Measurements from ENCODE around the gene USP32.
"Not testable (repeated sequence)": the region's sequence is repeated elsewhere in the genome, so short reads cannot be mapped to it uniquely, and the experiment has no call there.

The USP32 gene

GRCh38 chr17:60333072-60333471, 58.9 kb downstream of the USP32 start:
- not testable (repeated sequence) for H4K8ac ChIP-seq (ENCODE audit: low read length); DNase-seq; H2AFZ ChIP-seq (ENCODE audit: low read depth, low read length); H2AK5ac ChIP-seq (ENCODE audit: low read length, severe bottlenecking); H3K4me1 ChIP-seq (ENCODE audit: control insufficient read depth, insufficient read depth, low read depth, low read length); H3K9me3 ChIP-seq (ENCODE audit: control insufficient read depth, low read length); H3K4me3 ChIP-seq (ENCODE audit: insufficient read depth in 1 of 2, low read depth in 1 of 2, low read length in 2 of 2); H3K27me3 ChIP-seq (ENCODE audit: control insufficient read depth in 1 of 2, insufficient read depth in 1 of 2, low read length in 2 of 2); H2BK12ac ChIP-seq (ENCODE audit: low read length in 2 of 2); H3K9ac ChIP-seq (ENCODE audit: low read length); H3K4me2 ChIP-seq (ENCODE audit: low read length, poor library complexity, severe bottlenecking); H3K14ac ChIP-seq (ENCODE audit: low read length in 2 of 2); H3K23ac ChIP-seq (ENCODE audit: low read length in 2 of 2); H4K91ac ChIP-seq (ENCODE audit: low read length); H2BK15ac ChIP-seq (ENCODE audit: low read depth, poor library complexity, severe bottlenecking); H2BK5ac ChIP-seq (ENCODE audit: low read depth, low read length, poor library complexity, severe bottlenecking); H2BK120ac ChIP-seq (ENCODE audit: low read depth, low read length); H3K4ac ChIP-seq (ENCODE audit: low read depth in 1 of 2, low read length in 2 of 2); H3K27ac ChIP-seq (ENCODE audit: low read length, poor library complexity, severe bottlenecking); H3K18ac ChIP-seq (ENCODE audit: low read depth in 1 of 2, low read length in 2 of 2)
- peaks cover 8 to 28% of the 10 kb centered on the region in 2 experiments for H3K36me3 ChIP-seq (ENCODE audit: control insufficient read depth in 1 of 2, insufficient read depth in 2 of 2, low read depth in 1 of 2, low read length in 2 of 2)
- H3K79me1 ChIP-seq (replicated peaks; ENCODE audit: low read length, poor library complexity, severe bottlenecking) = peaks cover 24% of the 10 kb centered on the region
- 100% methylated on average over 2 of the region's 2 CpGs for WGBS

GRCh38 chr17:60332574-60332973, 59.4 kb downstream of the USP32 start:
- no peaks in the 10 kb centered on the region for H3K27me3 ChIP-seq (ENCODE audit: control insufficient read depth in 1 of 2, insufficient read depth in 1 of 2, low read length in 2 of 2)
- no peak overlapping the region for H2BK5ac ChIP-seq (ENCODE audit: low read depth, low read length, poor library complexity, severe bottlenecking)
- no peak overlapping the region for H4K91ac ChIP-seq (ENCODE audit: low read length)
- peaks cover 4% of the 10 kb centered on the region for H3K4me1 ChIP-seq (ENCODE audit: control insufficient read depth, insufficient read depth, low read depth, low read length)
- no peak overlapping the region for H3K27ac ChIP-seq (ENCODE audit: low read length, poor library complexity, severe bottlenecking)
- DNase-seq = no peak
- H3K14ac ChIP-seq (ENCODE audit: low read length in 2 of 2) = no peak overlapping the region
- no peak overlapping the region for H3K4ac ChIP-seq (ENCODE audit: low read depth in 1 of 2, low read length in 2 of 2)
- H3K18ac ChIP-seq (ENCODE audit: low read depth in 1 of 2, low read length in 2 of 2) = no peak overlapping the region
- peaks cover 26% of the 10 kb centered on the region for H3K79me1 ChIP-seq (replicated peaks; ENCODE audit: low read length, poor library complexity, severe bottlenecking)
- WGBS = 92% methylated on average over 1 of the region's 2 CpGs
- H2BK12ac ChIP-seq (ENCODE audit: low read length in 2 of 2) = no peak overlapping the region
- H2BK120ac ChIP-seq (ENCODE audit: low read depth, low read length) = no peak overlapping the region
- no peak overlapping the region for H2BK15ac ChIP-seq (ENCODE audit: low read depth, poor library complexity, severe bottlenecking)
- no peak overlapping the region for H4K8ac ChIP-seq (ENCODE audit: low read length)
- H3K9me3 ChIP-seq (ENCODE audit: control insufficient read depth, low read length) = no peaks in the 10 kb centered on the region
- no peak overlapping the region for H3K9ac ChIP-seq (ENCODE audit: low read length)
- H3K4me3 ChIP-seq (ENCODE audit: insufficient read depth in 1 of 2, low read depth in 1 of 2, low read length in 2 of 2) = no peak overlapping the region
- H3K4me2 ChIP-seq (ENCODE audit: low read length, poor library complexity, severe bottlenecking) = no peak overlapping the region
- no peak overlapping the region for H2AK5ac ChIP-seq (ENCODE audit: low read length, severe bottlenecking)
- H3K23ac ChIP-seq (ENCODE audit: low read length in 2 of 2) = no peak overlapping the region
- peaks cover 13 to 29% of the 10 kb centered on the region in 2 experiments for H3K36me3 ChIP-seq (ENCODE audit: control insufficient read depth in 1 of 2, insufficient read depth in 2 of 2, low read depth in 1 of 2, low read length in 2 of 2)
- H2AFZ ChIP-seq (ENCODE audit: low read depth, low read length) = no peak overlapping the region

- H3K18ac ChIP-seq (ENCODE audit: low read depth in 1 of 2, low read length in 2 of 2) = no peak overlapping the region
Measured at GRCh38 chr17:60330731-60331130, 61.2 kb downstream of the USP32 start.

GRCh38 chr17:60328679-60329078, 63.3 kb downstream of the USP32 start:
- Histone ChIP-seq H3K18ac (ENCODE audit: low read depth in 1 of 2, low read length in 2 of 2) (peak overlapping the region; percentile 4 to 9), H3K9me3 (ENCODE audit: control insufficient read depth, low read length) (no peaks in the 10 kb centered on the region), H2BK15ac (ENCODE audit: low read depth, poor library complexity, severe bottlenecking) (no peak overlapping the region), H3K4me3 (ENCODE audit: insufficient read depth in 1 of 2, low read depth in 1 of 2, low read length in 2 of 2) (peak overlapping the region in 1 of 2 experiments; percentile 20), H2AK5ac (ENCODE audit: low read length, severe bottlenecking) (no peak overlapping the region), H2BK120ac (ENCODE audit: low read depth, low read length) (no peak overlapping the region), H2BK12ac (ENCODE audit: low read length in 2 of 2) (no peak overlapping the region), H2BK5ac (ENCODE audit: low read depth, low read length, poor library complexity, severe bottlenecking) (no peak overlapping the region), H4K91ac (ENCODE audit: low read length) (peak overlapping the region; percentile 90), H3K79me1 (replicated peaks; ENCODE audit: low read length, poor library complexity, severe bottlenecking) (peaks cover 32% of the 10 kb centered on the region), H3K27ac (ENCODE audit: low read length, poor library complexity, severe bottlenecking) (no peak overlapping the region), H3K9ac (ENCODE audit: low read length) (no peak overlapping the region), H3K4me2 (ENCODE audit: low read length, poor library complexity, severe bottlenecking) (no peak overlapping the region), H3K4ac (ENCODE audit: low read depth in 1 of 2, low read length in 2 of 2) (no peak overlapping the region), H3K27me3 (ENCODE audit: control insufficient read depth in 1 of 2, insufficient read depth in 1 of 2, low read length in 2 of 2) (no peaks in the 10 kb centered on the region), H3K4me1 (ENCODE audit: control insufficient read depth, insufficient read depth, low read depth, low read length) (peaks cover 4% of the 10 kb centered on the region), H3K14ac (ENCODE audit: low read length in 2 of 2) (peak overlapping the region in 1 of 2 experiments; percentile 44), H2AFZ (ENCODE audit: low read depth, low read length) (no peak overlapping the region), H4K8ac (ENCODE audit: low read length) (peak overlapping the region; percentile 64), H3K36me3 (ENCODE audit: control insufficient read depth in 1 of 2, insufficient read depth in 2 of 2, low read depth in 1 of 2, low read length in 2 of 2) (peaks cover 18 to 23% of the 10 kb centered on the region in 2 experiments), H3K23ac (ENCODE audit: low read length in 2 of 2) (peak overlapping the region in 1 of 2 experiments; percentile 10)
- no peak for DNase-seq
- WGBS = 86% methylated on average over 6 of the region's 9 CpGs

More at GRCh38 chr17:60330731-60331130, 61.2 kb downstream of the USP32 start:
- Histone ChIP-seq H4K8ac (ENCODE audit: low read length) (no peak overlapping the region), H2AFZ (ENCODE audit: low read depth, low read length) (no peak overlapping the region), H3K4ac (ENCODE audit: low read depth in 1 of 2, low read length in 2 of 2) (no peak overlapping the region), H3K14ac (ENCODE audit: low read length in 2 of 2) (no peak overlapping the region), H2BK12ac (ENCODE audit: low read length in 2 of 2) (no peak overlapping the region), H4K91ac (ENCODE audit: low read length) (no peak overlapping the region), H3K79me1 (replicated peaks; ENCODE audit: low read length, poor library complexity, severe bottlenecking) (peaks cover 31% of the 10 kb centered on the region), H3K27ac (ENCODE audit: low read length, poor library complexity, severe bottlenecking) (no peak overlapping the region), H3K9ac (ENCODE audit: low read length) (no peak overlapping the region), H3K23ac (ENCODE audit: low read length in 2 of 2) (no peak overlapping the region), H3K27me3 (ENCODE audit: control insufficient read depth in 1 of 2, insufficient read depth in 1 of 2, low read length in 2 of 2) (no peaks in the 10 kb centered on the region), H2BK120ac (ENCODE audit: low read depth, low read length) (no peak overlapping the region), H3K9me3 (ENCODE audit: control insufficient read depth, low read length) (no peaks in the 10 kb centered on the region), H3K4me2 (ENCODE audit: low read length, poor library complexity, severe bottlenecking) (no peak overlapping the region), H3K4me3 (ENCODE audit: insufficient read depth in 1 of 2, low read depth in 1 of 2, low read length in 2 of 2) (no peak overlapping the region), H3K4me1 (ENCODE audit: control insufficient read depth, insufficient read depth, low read depth, low read length) (peaks cover 4% of the 10 kb centered on the region), H3K36me3 (ENCODE audit: control insufficient read depth in 1 of 2, insufficient read depth in 2 of 2, low read depth in 1 of 2, low read length in 2 of 2) (peaks cover 18 to 23% of the 10 kb centered on the region in 2 experiments), H2BK15ac (ENCODE audit: low read depth, poor library complexity, severe bottlenecking) (no peak overlapping the region), H2AK5ac (ENCODE audit: low read length, severe bottlenecking) (no peak overlapping the region), H2BK5ac (ENCODE audit: low read depth, low read length, poor library complexity, severe bottlenecking) (no peak overlapping the region)
- no peak for DNase-seq
- no CpG with 5 or more reads among the region's 1 CpG for WGBS

Measured in mesenchymal stem cell (in vitro differentiated cells and primary cell).